Neural progenitor cell (in vitro differentiated cells): ENCODE measurements around the gene SIPA1. TPM values are rescaled to one million over a fixed set of nuclear protein-coding genes. Genes with fewer than 3 reads are reported as not detected.

Experiments used
- DNase-seq: peaks from one replicate; pipeline ENCODE4 v3.0.0-alpha.2; 2016; ENCODE audit warnings: low spot score
- H2AFZ ChIP-seq: fragments of 200-600 bp; sonication (generic); replicated peaks from 2 replicates; pipeline ENCODE4 v1.6.1; 2016; ENCODE audit warnings: antibody characterized with exemption
- H3F3A ChIP-seq: fragments of 200-600 bp; sonication (generic); 2 replicates; pipeline ENCODE4 v1.6.1; 2016; ENCODE audit warnings: antibody characterized with exemption, low read depth
- H3K27ac ChIP-seq: fragments of 200-600 bp; sonication (generic); 2 replicates; pipeline ENCODE4 v1.5.1; 2016; ENCODE audit warnings: mild to moderate bottlenecking
- H3K27me3 ChIP-seq: fragments of 200-600 bp; sonication (generic); 2 replicates; pipeline ENCODE4 v1.6.1; 2016; ENCODE audit warnings: mild to moderate bottlenecking, moderate library complexity
- H3K36me3 ChIP-seq: fragments of 200-600 bp; sonication (generic); 2 replicates; pipeline ENCODE4 v1.5.1; 2016
- H3K4me1 ChIP-seq: fragments of 200-600 bp; sonication (generic); 2 replicates; pipeline ENCODE4 v1.6.1; 2016; ENCODE audit warnings: mixed run types
- H3K4me2 ChIP-seq: fragments of 200-600 bp; sonication (generic); 2 replicates; pipeline ENCODE4 v1.6.1; 2016
- H3K4me3 ChIP-seq: fragments of 200-600 bp; sonication (generic); 2 replicates; pipeline ENCODE4 v1.5.1; 2016
- H3K79me2 ChIP-seq: fragments of 200-600 bp; sonication (generic); 2 replicates; pipeline ENCODE4 v1.6.1; 2016; ENCODE audit warnings: low read depth
- H3K9ac ChIP-seq: fragments of 200-600 bp; sonication (generic); 2 replicates; pipeline ENCODE4 v1.6.1; 2016
- H3K9me3 ChIP-seq: fragments of 200-600 bp; sonication (generic); 2 replicates; pipeline ENCODE4 v1.5.1; 2016; ENCODE audit warnings: low read depth
- H4K20me1 ChIP-seq: fragments of 200-600 bp; sonication (generic); 2 replicates; pipeline ENCODE4 v1.6.1; 2016; ENCODE audit warnings: low read depth
- H3K27ac Mint-ChIP-seq: 3 replicates; pipeline ENCODE4 v1.8.0; 2021; ENCODE audit warnings: mixed read lengths
- H3K27me3 Mint-ChIP-seq: 2 replicates; pipeline ENCODE4 v1.8.0; 2022; ENCODE audit warnings: low read depth, mild to moderate bottlenecking, inconsistent platforms, moderate library complexity, mixed read lengths; ENCODE audit not compliant: insufficient read depth
- H3K36me3 Mint-ChIP-seq: 3 replicates; pipeline ENCODE4 v1.8.0; 2021; ENCODE audit warnings: mixed read lengths
- H3K4me1 Mint-ChIP-seq: 3 replicates; pipeline ENCODE4 v1.8.0; 2021; ENCODE audit warnings: mixed read lengths
- H3K4me3 Mint-ChIP-seq: 3 replicates; pipeline ENCODE4 v1.8.0; 2021; ENCODE audit warnings: mild to moderate bottlenecking, moderate library complexity, mixed read lengths
- H3K9me3 Mint-ChIP-seq: 3 replicates; pipeline ENCODE4 v1.8.0; 2020; ENCODE audit warnings: mixed read lengths
- EZH2 ChIP-seq: fragments of 200-600 bp; sonication (generic); IDR thresholded peaks from 2 replicates; pipeline ENCODE4 v1.6.1; 2017; ENCODE audit warnings: antibody characterized with exemption, mild to moderate bottlenecking, moderate library complexity
- EZH2phosphoT487 ChIP-seq: fragments of 200-600 bp; sonication (generic); IDR thresholded peaks from 2 replicates; pipeline ENCODE4 v1.6.1; 2017; ENCODE audit warnings: antibody characterized with exemption
- total RNA-seq: library from RNA; depleted of rRNA; stranded (reverse); fragments of >200 nt; gene quantifications from 2 replicates; pipeline ENCODE4 v1.2.3, GENCODE V29; 2015; ENCODE audit warnings: low replicate concordance
- TF ChIP-seq, protein P1 (sequence below): fragments of 200-600 bp; sonication (generic); IDR thresholded peaks from 2 replicates; pipeline ENCODE4 v1.5.1; 2017; ENCODE audit warnings: antibody characterized with exemption, mild to moderate bottlenecking

The SIPA1 gene
- total RNA-seq, 1 donor from 2014 or later = 4.7 TPM

DNA sequence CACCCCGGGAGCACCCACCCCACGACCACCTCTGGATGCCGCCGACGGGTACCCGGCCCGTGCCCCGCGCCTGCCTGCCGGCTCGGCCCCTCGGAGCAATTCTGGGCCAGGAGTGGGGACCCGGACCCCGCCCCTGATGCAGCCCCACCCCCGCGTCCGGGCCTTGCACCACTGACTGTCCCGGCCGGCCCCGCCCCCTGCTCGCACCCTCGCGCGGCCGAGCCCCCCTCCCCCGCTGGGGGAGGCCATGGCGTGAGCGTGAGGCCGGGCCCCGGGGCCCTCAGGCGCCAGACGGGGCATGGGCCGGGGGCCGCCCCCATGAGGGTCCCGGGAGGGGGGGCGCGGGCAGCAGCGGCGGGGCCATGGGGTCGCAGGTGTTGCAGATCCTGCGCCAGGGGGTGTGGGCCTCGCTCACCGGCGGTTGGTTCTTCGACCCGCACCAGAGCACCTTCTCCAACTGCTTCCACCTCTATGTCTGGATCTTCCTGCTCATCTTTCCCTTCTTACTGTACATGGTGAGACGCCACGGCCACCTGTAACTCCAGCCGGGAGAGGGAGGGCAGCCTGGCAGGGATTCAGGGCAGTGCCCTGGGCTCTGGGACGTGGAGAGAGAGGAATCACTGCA is 21.8 kb upstream of the SIPA1 start:
- H3K9me3 ChIP-seq = no peaks in the 10 kb centered on the region
- peaks cover 19% of the 10 kb centered on the region for H3K4me1 ChIP-seq
- DNase-seq = peak; percentile 69
- peak overlapping the region; percentile 35 for H3K27ac ChIP-seq
- peak overlapping the region; percentile 64 for H3K27ac Mint-ChIP-seq
- peaks cover 5% of the 10 kb centered on the region for H3K36me3 Mint-ChIP-seq
- H3K9ac ChIP-seq = peak overlapping the region; percentile 61
- H3K4me2 ChIP-seq = peak overlapping the region; percentile 96
- peak overlapping the region; percentile 80 for H3K4me3 ChIP-seq
- H3K27me3 Mint-ChIP-seq = peaks cover 6% of the 10 kb centered on the region
- peak overlapping the region; percentile 93 for H3K4me3 Mint-ChIP-seq
- H3F3A ChIP-seq = peaks cover 19% of the 10 kb centered on the region
- H3K36me3 ChIP-seq = no peaks in the 10 kb centered on the region
- H4K20me1 ChIP-seq = peaks cover 29% of the 10 kb centered on the region
- H2AFZ ChIP-seq = no peak overlapping the region
- H3K4me1 Mint-ChIP-seq = peaks cover 22% of the 10 kb centered on the region
- no peaks in the 10 kb centered on the region for H3K27me3 ChIP-seq
- no peaks in the 10 kb centered on the region for H3K9me3 Mint-ChIP-seq
- peaks cover 46% of the 10 kb centered on the region for H3K79me2 ChIP-seq
- TF ChIP-seq EZH2 (no peak), EZH2phosphoT487 (no peak)
- TF ChIP-seq, protein P1, sequence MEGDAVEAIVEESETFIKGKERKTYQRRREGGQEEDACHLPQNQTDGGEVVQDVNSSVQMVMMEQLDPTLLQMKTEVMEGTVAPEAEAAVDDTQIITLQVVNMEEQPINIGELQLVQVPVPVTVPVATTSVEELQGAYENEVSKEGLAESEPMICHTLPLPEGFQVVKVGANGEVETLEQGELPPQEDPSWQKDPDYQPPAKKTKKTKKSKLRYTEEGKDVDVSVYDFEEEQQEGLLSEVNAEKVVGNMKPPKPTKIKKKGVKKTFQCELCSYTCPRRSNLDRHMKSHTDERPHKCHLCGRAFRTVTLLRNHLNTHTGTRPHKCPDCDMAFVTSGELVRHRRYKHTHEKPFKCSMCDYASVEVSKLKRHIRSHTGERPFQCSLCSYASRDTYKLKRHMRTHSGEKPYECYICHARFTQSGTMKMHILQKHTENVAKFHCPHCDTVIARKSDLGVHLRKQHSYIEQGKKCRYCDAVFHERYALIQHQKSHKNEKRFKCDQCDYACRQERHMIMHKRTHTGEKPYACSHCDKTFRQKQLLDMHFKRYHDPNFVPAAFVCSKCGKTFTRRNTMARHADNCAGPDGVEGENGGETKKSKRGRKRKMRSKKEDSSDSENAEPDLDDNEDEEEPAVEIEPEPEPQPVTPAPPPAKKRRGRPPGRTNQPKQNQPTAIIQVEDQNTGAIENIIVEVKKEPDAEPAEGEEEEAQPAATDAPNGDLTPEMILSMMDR = no peak

DNA sequence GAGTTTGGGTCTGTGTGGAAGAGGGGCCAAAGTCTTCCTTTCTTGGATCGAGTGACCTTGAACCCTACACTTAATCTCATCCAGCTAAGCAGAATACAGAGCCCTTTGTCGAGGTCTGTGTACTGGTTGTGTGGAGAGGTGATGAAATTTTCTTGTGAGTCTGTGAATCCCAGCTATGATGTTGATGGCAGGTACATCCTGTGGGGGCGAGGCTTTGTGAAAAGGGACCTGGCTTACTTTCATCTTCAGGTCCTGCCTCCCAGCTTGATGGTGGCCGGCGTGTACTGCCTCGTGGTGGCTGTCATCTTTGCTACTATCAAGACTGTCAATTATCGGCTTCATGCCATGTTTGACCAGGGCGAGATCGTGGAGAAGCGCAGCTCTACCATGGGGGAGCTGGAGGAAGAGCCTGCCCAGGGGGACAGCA is 21.3 kb upstream of the SIPA1 start:
- H4K20me1 ChIP-seq = peaks cover 27% of the 10 kb centered on the region
- TF ChIP-seq, protein P1 = no peak
- TF ChIP-seq EZH2 (no peak), EZH2phosphoT487 (no peak)
- peaks cover 19% of the 10 kb centered on the region for H3F3A ChIP-seq
- peak overlapping the region; percentile 64 for H3K27ac Mint-ChIP-seq
- peaks cover 46% of the 10 kb centered on the region for H3K79me2 ChIP-seq
- H3K4me1 Mint-ChIP-seq = peaks cover 22% of the 10 kb centered on the region
- H3K4me3 Mint-ChIP-seq = peak overlapping the region; percentile 92
- DNase-seq = no peak
- no peak overlapping the region for H2AFZ ChIP-seq
- H3K27ac ChIP-seq = no peak overlapping the region
- H3K4me1 ChIP-seq = peaks cover 19% of the 10 kb centered on the region
- peaks cover 7% of the 10 kb centered on the region for H3K27me3 Mint-ChIP-seq
- H3K36me3 Mint-ChIP-seq = peaks cover 5% of the 10 kb centered on the region
- H3K4me3 ChIP-seq = peak overlapping the region; percentile 80
- H3K9me3 Mint-ChIP-seq = no peaks in the 10 kb centered on the region
- no peaks in the 10 kb centered on the region for H3K9me3 ChIP-seq
- H3K4me2 ChIP-seq = peak overlapping the region; percentile 96
- H3K36me3 ChIP-seq = no peaks in the 10 kb centered on the region
- peak overlapping the region; percentile 61 for H3K9ac ChIP-seq
- H3K27me3 ChIP-seq = no peaks in the 10 kb centered on the region

DNA sequence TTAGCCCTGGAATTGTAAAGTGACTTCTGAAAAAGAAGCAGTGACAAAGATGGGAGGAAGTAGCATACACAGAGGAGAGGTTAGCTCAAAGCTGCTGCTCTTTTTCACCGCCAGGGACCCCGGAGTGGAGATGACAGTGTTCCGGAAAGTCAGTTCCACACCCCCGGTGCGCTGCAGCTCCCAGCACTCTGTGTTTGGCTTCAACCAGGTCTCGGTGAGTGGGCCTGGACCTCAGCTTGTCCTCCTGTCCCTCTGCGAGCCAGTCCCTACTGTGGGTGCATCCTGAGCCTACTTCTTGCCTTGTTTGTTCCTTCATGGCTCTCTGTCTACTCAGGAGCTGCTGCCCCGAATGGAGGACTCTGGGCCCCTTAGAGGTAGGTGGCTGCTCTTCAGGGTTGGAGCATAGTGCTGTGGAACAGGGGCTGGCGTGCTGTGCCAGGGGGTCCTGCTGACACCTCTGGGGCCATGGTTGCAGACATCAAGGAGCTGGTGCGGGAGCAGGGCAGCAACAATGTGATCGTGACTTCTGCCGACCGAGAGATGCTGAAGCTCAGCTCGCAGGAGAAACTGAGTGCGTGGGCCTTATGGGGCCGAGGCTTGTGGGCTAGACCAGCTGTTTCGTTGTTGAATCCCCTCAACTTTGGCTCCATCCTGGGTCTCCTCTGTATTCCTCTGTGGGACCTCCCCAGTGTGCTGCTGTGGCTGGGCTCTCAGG is 20.6 kb upstream of the SIPA1 start:
- peak overlapping the region; percentile 92 for H3K4me3 Mint-ChIP-seq
- no peaks in the 10 kb centered on the region for H3K27me3 ChIP-seq
- no peaks in the 10 kb centered on the region for H3K36me3 ChIP-seq
- no peak overlapping the region for H3K27ac Mint-ChIP-seq
- no peak for DNase-seq
- H3K4me1 Mint-ChIP-seq = peaks cover 17% of the 10 kb centered on the region
- peaks cover 5% of the 10 kb centered on the region for H3K36me3 Mint-ChIP-seq
- no peak overlapping the region for H3K9ac ChIP-seq
- no peak overlapping the region for H2AFZ ChIP-seq
- no peaks in the 10 kb centered on the region for H3K9me3 ChIP-seq
- H3K4me3 ChIP-seq = no peak overlapping the region
- H3K27me3 Mint-ChIP-seq = peaks cover 7% of the 10 kb centered on the region
- no peak overlapping the region for H3K27ac ChIP-seq
- peaks cover 15% of the 10 kb centered on the region for H3K4me1 ChIP-seq
- H4K20me1 ChIP-seq = peaks cover 20% of the 10 kb centered on the region
- H3K4me2 ChIP-seq = peak overlapping the region; percentile 96
- peaks cover 14% of the 10 kb centered on the region for H3F3A ChIP-seq
- H3K9me3 Mint-ChIP-seq = no peaks in the 10 kb centered on the region
- H3K79me2 ChIP-seq = peaks cover 41% of the 10 kb centered on the region
- no peak for TF ChIP-seq EZH2
- TF ChIP-seq EZH2phosphoT487 = no peak
- TF ChIP-seq, protein P1 = no peak
